Measurements from ENCODE around the gene OVOL1.

- TF ChIP-seq CTCF (IDR thresholded peaks at IDR 0.05; ENCODE audit: low read depth, low read length, missing input control) (no peak), GABPA (IDR thresholded peaks at IDR 0.05 in 1 of 2, conservative IDR thresholded peaks at IDR 0.05 in 1 of 2) (no peak)
Measured at GRCh38 chr11:65741185-65741584, 45.7 kb upstream of the OVOL1 start.

Measured in liver (tissue), 3 donors.